Inflammatory macrophage (primary cell): Measurements from ENCODE around the gene ING1.
A peak's percentile ranks its signal among the peaks of the same experiment; 100 is the strongest.
"Not testable (repeated sequence)": the region's sequence is repeated elsewhere in the genome, so short reads cannot be mapped to it uniquely, and the experiment has no call there.

Source experiments
- DNase-seq, 2 donors: peaks; one replicate each; pipeline ENCODE4 v3.0.0-alpha.2; 2020 to 2022

Gene ING1

GRCh38 chr13:110715395-110716246 is 2.1 kb downstream of the ING1 start:
- peak; percentile 100 for DNase-seq

- peak; percentile 48 to 52 for DNase-seq
Observed at GRCh38 chr13:110716247-110716515, 2.7 kb downstream of the ING1 start.

- no peak for DNase-seq
Observed at GRCh38 chr13:110719036-110719710, 5.7 kb downstream of the ING1 start.

- DNase-seq, result no peak
Observed at GRCh38 chr13:110722971-110723370, 9.5 kb downstream of the ING1 start.

- DNase-seq, result no peak
Observed at GRCh38 chr13:110723598-110723997, 10.1 kb downstream of the ING1 start.

GRCh38 chr13:110726153-110726552 is 12.7 kb downstream of the ING1 start:
- not testable (repeated sequence) for DNase-seq

- DNase-seq, result peak; percentile 38 to 56
Observed at GRCh38 chr13:110726726-110727125, 13.2 kb downstream of the ING1 start.

- DNase-seq, result no peak
Observed at GRCh38 chr13:110731072-110731471, 17.6 kb downstream of the ING1 start.

- no peak for DNase-seq
Observed at GRCh38 chr13:110734561-110734960, 21.1 kb downstream of the ING1 start.

GRCh38 chr13:110737555-110737954 is 24.1 kb downstream of the ING1 start:
- DNase-seq, result no peak

- no peak for DNase-seq
Observed at GRCh38 chr13:110743687-110744086, 30.2 kb downstream of the ING1 start.

- DNase-seq, result no peak
Observed at GRCh38 chr13:110746438-110746837, 32.9 kb downstream of the ING1 start.

- no peak for DNase-seq
Observed at GRCh38 chr13:110748271-110748670, 34.8 kb downstream of the ING1 start.

GRCh38 chr13:110756219-110756631 is 42.7 kb downstream of the ING1 start:
- DNase-seq, result no peak

- DNase-seq, result no peak
Observed at GRCh38 chr13:110757296-110757695, 43.8 kb downstream of the ING1 start.

GRCh38 chr13:110758195-110758805 is 44.8 kb downstream of the ING1 start:
- no peak for DNase-seq

- no peak for DNase-seq
Observed at GRCh38 chr13:110759710-110760109, 46.2 kb downstream of the ING1 start.

GRCh38 chr13:110760611-110761010 is 47.1 kb downstream of the ING1 start:
- DNase-seq, result no peak

GRCh38 chr13:110766671-110767430 is 53.4 kb downstream of the ING1 start:
- no peak for DNase-seq

GRCh38 chr13:110767476-110767875 is 54.0 kb downstream of the ING1 start:
- no peak for DNase-seq

- no peak for DNase-seq
Observed at GRCh38 chr13:110769097-110769496, 55.6 kb downstream of the ING1 start.

GRCh38 chr13:110770678-110771077 is 57.2 kb downstream of the ING1 start:
- no peak for DNase-seq

- DNase-seq, result no peak
Observed at GRCh38 chr13:110771194-110771593, 57.7 kb downstream of the ING1 start.
